UCSD-AML1 (cell line): ENCODE results near the gene TSPAN10.
"Not testable (repeated sequence)": the region's sequence is repeated elsewhere in the genome, so short reads cannot be mapped to it uniquely, and the experiment has no call there.

Source experiments
- DNase-seq: peaks from one replicate; lab custom pipeline; 2025; ENCODE audit not compliant: unreplicated experiment; lab: John Stamatoyannopoulos, UW

TSPAN10 gene

DNA sequence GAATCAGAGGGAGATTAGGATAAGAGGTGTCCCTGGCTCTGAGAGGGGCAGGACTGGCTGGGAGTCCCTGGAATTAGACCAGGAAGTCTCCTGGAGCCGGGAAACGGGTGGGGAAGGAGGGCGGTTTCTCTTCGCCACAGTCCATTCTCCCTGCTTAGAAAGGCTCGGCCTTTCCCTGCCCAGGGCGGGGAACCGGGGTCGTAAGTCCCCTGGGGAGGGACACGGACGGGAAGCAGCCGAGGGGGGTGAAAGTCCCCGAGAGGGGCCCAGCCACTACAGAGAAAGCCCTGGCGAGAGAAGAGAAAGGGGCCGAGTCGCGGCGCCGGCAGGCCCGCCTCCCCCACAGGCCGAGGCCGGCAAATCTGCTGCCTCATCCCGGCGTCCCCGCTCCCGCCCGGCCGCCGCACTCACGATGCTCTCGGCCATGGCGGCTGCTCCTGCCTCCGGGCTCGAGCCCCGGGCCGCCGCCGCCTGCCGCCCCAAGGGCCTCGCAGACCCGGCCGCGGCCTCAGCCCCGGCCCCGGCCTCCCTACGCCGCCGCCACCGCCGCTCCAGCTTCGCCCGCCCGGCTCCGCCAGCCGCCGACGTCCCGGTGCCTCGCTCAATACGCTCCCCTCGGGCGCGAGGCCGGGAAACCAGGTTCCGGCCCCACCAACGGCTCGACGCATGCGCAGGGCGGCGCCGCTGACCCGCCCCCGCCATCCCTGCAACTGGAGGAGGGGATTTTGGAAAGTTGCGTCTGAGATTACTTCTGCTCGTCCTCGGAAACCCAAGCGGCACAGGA lies at the start of gene TSPAN10, which contains the start of gene NPLOC4:
Gene TSPAN10 (plus strand): TSS at position 692 of the 784 bp plus-strand sequence. CDS start 5,217 bp downstream, outside the sequence.
Gene NPLOC4 (minus strand): TSS at position 608 of the 784 bp plus-strand sequence. CDS start 182 bp downstream, at position 426.
- peak; percentile 88 for DNase-seq

DNA sequence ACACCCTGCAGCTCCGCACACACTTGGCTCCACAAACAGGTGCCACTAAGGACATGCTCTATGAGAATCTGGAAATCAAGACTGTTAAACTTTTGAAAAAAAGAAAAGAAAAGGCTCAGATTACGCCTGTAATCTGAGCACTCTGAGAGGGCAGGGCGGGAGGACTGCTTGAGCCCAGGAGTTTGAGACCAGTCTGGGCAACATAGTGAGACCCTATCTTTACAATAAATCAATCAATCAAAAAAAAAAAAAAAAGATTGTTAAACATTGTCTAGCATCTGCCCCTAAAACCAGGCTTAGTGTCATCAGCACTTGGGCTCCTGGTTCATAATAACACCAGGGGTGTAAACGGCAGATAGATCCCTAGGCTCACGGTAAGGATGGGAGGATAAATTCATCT lies 47.4 kb upstream of the TSPAN10 start:
- DNase-seq: no peak

DNA sequence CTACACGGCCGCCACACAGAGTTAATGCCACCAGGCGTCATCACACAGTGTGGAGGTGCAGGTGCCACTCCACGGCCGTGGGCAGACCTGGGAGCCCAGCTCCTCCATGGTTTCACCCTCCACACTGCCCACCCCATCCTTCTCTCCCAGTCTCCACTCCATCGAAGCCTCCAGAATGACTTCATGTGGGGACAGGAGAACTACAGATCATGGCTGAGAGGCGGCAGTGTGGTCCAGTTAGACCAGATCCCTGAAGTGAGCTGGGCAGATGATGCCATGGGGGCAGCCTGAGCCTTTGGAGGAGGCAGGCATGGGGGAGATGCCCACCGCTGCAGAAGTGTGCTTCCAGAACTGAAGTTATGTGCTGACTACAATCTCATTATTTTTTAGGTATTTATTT lies 46.9 kb upstream of the TSPAN10 start:
- DNase-seq: no peak

DNA sequence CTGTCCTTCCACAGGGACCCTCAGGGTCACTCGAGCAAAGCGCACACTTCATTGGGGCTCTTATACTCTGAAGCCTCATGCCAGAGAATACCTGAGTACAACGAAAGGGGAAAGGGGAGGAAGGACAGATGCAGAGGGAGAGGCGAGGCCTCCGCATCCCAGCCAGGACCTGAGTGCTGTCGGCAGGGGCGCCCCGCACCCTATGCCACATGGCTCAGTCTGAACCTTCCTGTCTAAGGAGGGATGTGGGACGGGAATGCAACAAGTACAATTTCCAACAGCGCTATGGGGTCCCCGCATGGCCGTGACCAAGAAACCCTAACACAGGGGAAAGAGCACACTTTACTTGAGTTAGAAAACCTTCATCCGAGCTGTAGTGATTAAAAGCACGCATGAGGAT lies 45.0 kb upstream of the TSPAN10 start:
- no peak for DNase-seq

DNA sequence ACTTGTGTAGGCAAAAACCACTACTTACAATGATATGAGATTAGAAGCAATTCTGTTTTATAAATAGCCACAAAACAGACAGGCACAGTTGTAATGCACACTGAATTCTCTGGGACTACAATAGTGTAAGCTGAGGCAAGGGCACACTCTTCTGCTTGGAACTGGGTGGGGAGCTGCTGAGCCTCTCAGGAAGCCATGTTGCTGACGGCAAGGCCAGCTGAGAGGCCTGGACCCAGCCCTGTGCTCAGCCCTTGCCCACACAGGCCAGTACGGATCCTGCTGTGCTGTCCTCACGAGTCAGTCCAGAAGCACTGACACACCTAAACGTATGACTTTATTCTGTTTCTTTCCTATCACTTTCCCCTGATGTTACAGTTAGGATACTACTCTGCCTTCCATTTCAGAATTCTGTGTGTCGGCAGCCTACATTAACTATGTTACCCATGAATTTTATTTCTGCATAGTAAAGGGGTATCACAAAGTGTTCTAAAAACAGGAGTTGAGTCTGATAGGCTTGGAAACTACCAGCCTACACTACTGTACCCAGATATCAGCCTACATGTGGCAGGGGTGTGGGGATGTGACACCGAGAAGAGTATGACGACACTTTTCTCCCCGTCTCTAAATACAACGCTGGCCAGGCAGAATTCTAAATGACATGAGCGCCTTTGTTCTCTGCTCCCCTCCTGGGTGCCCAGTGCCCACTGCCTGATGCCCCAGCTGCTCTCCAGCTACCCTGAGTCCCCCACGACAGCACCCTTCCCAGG lies 43.7 kb upstream of the TSPAN10 start:
- no peak for DNase-seq

DNA sequence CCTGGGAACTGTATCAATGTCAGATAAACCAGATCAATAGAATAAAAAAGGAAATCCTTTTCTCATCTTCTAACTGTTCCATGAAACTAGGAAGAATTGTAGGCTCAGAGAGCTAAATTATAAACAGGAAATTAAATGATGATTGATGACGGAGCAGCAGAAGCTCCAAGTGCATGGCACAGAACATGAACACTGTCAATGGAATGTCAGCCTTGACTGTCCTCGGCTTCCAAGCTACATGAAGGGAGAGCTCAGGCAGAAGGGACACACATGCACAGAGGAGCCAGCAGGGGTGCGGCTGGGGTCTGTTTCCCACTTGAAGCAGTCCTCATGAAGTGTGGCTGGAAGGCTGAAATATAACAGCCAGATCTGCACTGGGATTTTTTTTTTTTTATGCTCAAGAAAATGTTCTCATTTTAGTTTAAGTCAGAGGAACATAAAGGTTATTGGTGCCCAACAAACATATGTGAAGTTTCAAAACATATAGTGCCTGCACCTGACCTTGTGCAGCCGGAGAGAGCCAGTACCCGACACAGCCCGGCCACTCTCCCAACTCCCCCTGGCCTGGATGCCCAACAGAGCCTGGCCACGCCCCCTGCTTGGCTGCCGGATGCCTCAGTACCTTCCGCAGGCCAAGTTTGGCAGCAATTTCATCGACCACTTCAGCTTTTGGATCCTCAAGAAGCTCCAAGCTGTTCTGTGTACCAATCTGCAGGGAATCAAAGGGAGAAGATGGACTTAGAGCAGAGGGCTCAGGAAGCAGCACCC lies 37.1 kb upstream of the TSPAN10 start:
- DNase-seq: no peak

DNA sequence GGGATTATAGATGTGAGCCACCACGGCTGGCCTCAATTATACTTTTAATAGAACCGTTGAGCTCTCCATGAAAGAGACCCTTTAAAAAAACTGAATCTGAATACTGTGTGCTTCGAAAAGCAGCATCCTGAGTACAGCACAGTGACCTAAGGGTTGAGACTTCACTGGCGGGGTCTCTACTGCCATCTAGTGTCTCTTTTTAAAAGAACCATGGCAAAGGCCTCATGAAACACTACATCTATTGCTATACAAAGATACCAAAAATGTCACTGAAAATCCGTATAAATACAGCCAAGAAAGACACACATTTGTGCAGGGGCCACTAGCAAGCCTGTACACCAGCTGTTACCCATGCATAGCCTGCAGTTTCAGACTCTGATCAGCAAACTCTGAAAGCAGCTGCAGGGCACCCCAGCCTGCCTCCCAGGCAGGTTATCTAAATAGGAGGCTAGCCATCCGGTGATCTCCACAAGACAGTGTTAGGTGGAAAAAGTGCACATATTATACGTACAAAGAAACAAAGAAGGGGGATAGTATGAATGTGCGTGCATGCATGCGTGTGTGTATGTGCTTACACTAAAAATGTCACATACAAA lies 35.4 kb upstream of the TSPAN10 start:
- peak; percentile 19 for DNase-seq

DNA sequence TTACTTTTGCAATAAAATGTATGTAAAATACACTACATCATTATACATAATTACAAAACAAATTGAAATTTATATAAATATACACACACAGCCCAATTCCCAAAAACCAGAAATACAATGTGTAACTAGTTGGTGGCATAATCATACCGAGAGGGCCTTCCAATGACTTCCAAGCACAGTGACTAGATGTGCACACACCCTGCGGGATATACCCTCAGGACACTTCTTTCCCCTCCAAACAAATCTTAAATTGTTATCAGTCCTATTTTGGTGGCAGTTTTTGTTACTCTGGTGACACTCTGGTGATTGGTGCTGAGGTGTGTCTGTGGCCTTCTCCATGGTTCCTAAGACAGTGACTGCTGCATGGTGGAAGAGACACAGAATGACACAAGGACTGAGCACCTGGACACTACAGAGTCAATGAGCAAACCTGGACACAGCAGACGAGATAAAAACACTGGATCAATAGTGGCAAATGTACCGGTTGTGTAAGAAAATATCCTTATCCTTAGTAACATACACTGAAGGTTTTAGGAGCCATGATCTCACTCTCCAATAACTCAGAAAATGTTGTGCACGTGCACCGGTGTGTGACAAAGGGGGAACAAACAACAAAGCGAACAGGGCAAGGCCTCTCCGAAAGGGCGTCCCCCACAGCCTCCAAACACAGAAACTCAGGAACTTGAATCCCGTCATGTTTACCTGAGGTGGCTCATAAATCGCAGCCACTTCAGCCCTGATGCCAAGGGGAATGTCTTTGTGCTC lies 33.0 kb upstream of the TSPAN10 start:
- no peak for DNase-seq

DNA sequence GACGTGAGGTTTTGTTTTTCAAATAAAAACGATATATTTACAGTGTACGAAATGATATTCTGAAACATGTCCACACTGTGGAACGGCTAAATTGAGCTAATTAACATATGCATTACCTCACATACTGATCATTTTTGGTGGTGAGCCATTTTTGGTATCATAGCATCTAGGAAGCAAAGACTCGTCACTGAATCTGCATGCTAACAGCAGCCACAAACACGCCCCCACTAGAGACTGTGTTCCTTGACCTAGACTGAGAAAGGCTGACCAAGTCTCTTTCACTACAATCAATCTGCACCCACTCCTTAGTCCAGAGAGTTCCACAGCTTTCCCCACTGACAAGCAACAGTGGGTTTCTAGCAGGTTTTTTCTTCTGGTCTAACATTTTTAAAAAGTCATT lies 29.6 kb upstream of the TSPAN10 start:
- DNase-seq: no peak

DNA sequence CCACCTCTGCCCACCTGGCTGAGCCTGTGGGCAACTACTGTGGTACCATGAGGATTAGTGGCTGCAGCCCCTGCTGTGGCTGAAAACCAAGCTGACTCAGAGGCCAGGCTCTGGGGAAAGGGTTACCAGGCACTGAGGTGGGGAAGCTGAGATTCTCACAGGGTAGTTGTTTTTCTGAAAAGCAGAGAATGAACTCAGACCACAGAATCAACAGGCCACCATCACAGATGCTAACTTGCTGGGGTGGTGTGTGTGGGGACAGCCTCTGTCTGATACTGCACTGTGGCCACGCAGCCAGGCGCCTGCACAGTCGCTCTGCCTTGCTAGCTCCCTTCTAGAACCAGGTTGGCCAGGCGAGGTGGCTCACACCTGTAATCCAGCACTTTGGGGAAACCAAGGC lies 28.9 kb upstream of the TSPAN10 start:
- no peak for DNase-seq

DNA sequence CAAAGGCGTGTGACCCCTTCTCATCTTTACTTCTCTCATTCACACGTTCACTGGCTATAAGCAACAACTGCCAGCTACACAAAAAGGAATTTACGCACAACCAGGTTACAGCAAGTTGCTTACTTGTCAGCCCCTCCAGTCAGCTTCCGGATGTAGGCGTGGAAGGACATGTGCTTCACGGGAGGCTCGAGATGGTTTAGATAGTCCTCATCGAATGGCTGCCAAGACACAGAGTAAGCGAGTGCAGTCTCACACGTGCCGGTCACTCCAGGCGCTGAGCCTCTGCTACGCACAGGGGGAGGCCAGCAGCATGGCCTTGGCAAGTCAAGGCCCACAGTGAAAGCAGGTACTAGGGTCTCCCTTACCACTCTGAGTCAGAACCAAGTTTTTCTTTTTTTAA lies 28.4 kb upstream of the TSPAN10 start:
- DNase-seq: no peak

DNA sequence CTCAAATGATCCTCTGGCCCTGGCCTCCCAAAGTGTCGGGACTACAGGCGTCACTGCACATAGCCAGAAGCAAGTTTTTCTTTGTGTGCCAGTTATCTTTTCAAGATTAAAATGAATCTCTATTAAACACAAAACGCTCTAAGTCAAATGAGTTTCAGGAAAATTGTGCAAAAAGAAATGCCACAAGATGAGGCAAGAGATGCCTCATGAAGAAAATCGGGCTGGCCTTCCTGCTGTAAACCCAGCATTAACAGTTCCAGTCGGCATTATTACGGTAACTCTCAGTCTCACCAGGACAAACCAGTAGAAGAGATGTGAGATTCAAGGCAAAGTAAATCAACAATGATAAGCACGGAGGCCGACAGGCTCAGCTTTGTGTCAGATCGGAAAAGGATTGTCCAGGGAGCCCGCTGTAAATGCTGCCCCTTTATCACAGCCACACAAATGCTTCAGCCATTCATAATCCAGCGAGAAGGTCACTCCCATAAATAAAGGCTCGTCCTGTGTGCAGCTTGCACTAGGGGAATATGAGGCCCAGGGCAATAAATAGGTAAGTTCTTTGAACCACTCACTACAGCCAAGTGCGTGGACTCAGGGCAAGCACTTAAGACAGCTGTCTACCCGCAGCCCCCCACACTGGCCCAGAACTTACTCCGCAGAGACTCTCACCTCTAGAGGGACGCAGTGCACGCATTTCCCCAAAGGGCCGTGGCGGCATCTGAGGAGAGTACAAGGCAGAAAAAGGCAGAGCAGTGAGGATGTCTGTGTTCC lies 27.3 kb upstream of the TSPAN10 start:
- no peak for DNase-seq

DNA sequence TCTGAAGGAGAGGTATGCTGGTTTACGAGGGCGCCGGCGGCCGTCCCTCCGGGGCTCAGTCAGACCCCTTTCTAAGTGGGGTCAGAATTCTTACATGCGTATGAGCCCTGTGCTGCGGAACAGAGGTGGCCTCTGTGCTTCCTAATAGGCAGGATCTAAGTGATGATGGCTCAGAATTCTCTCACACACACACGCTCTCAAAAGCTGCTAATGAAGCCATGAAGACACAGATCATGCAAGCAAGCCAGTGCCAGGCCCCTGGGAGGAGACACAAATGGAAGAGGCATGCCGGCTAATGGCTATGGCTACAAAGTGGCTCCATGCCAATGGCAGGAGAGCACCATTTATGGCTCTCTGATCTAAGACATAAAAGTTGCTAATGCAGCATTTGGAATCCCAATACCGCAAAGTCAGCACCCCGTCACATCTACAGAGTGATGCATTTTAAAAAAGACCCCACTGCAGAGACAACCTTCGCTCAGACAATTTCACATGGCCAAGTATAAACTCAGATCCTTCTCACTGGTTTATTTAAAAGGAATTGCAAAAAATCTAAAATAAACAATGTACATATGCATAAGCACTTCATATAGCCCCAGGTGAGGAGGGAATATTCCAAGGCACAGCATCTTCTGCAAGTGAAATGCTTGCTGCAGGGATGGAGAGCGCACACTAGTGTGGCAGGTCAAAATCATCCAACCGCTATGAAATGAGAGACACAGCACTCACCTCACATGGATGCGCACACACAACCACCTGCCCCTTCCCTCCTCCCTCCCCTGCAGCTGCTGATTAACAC lies 24.6 kb upstream of the TSPAN10 start:
- no peak for DNase-seq

DNA sequence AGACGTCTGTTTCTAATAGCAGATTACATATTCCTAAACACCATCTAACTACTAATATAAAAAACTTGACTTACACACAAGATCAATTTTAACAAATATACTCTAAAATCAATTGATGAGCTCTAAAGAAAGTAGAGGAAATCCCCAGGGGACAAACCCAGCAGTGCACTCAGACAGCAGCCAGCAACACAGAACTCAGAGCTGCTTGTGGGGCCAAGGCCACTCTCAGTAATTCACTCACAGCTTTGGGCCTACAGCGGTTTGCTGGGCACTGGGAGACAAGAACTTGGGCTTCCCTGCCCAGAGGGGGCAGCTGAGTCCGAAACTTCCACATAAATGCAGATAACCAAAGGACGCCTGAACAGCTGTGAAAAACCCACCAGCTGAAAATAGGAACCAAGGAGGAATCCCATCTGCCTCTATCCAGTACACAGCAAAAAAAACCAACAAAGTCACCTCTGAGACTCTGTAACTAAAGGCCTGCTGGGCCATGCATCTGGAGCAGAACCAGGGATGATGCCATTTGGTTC lies 21.5 kb upstream of the TSPAN10 start:
- no peak for DNase-seq

DNA sequence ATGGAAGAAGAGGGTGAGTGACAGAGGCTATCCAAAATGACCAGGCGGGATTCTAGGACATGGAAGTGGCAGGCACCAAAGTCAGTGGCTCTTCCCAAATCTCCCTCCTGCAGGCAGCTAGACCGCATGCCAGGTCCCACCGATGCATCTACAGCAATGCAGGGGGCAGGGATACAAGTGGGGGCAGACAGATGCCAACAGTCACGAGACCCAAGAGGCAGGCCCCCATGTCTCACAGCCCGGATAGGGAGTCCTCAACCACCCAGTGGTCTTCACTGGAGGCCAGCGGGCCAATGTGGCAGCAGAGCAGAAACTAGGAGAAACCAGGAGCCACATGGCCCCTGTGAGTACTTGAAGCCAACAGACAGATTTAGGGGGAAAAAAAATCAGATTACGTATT lies 20.1 kb upstream of the TSPAN10 start:
- DNase-seq: no peak

DNA sequence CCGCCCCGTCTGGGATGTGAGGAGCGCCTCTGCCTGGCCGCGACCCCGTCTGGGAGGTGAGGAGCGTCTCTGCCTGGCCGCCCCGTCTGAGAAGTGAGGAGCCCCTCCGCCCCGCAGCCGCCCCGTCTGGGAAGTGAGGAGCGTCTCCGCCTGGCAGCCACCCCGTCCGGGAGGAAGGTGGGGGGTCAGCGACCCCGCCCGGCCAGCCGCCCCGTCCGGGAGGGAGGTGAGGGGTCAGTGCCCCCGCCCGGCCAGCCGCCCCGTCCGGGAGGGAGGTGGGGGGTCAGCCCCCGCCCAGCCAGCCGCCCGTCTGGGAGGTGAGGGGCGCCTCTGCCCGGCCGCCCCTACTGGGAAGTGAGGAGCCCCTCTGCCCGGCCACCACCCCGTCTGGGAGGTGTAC lies 18.7 kb upstream of the TSPAN10 start:
- DNase-seq: not testable (repeated sequence)

DNA sequence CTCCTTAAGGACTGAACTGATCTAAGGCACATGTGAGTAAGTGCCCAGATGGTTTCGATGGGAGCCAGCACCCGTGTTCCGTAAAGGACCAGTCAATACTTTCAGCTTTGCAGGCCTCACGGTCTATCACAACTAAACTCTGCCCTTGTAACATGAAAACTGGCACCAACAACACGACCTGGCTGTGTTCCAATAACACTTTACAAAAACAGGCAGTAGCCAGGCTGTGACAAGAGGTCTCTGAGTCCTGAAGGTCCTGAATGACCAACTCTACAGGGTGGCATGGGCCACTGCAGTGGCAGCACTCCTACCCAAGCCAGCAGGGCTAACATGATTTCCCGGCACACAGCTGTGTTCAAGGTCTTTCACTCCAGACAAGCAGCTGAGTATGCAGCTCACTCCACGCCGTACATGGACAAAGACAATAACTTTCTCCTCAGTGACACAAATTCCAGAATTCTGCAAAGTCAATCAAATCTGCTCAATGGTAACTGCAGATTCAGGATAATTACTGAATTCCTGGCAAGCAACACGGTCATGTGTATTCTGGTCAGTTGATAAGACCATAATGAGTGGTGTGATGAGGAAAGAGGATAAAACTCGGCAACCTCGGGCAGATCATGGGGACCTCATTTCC lies 15.4 kb upstream of the TSPAN10 start:
- no peak for DNase-seq

DNA sequence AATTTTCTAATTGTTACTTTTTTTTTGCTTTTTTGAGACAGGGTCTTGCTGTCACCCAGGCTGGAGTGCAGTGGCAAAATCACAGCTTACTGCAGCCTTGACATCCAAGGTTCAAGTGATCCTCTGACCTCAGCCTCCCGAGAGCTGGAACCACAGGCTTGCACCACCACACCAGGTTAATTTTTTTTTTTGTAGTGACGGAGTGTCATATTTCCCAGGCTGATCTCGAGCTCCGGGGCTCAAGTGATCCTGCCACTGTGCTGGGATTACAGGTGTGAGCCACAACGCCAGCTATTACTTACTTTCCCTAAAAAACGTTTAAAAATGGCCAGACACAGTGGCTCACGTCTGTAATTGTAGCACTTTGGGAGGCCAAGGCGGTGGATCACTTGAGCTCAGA lies 6.7 kb upstream of the TSPAN10 start:
- no peak for DNase-seq
